Esophagus muscularis mucosa (tissue), 4 donors: ENCODE results near the gene SHLD2. TPM values are rescaled to one million over a fixed set of nuclear protein-coding genes. Genes with fewer than 3 reads are reported as not detected.
"Not testable (repeated sequence)": the region's sequence is repeated elsewhere in the genome, so short reads cannot be mapped to it uniquely, and the experiment has no call there.

Experiments
- DNase-seq: peaks from one replicate; pipeline ENCODE4 v3.0.0-alpha.2; 2017; ENCODE audit errors: extremely low spot score
- H3K27ac ChIP-seq, 4 donors: fragments of 200-600 bp; sonication (generic); replicated peaks in 1 of 4; 1 replicate in 3 of 4; 2 replicates in 1 of 4; pipeline ENCODE4 v1.5.1; 2016 to 2019; ENCODE audit warnings: mild to moderate bottlenecking in 1 of 4
- H3K27me3 ChIP-seq, 4 donors: fragments of 200-600 bp; sonication (generic); one replicate each; pipeline versions ENCODE4 v1.5.1 to v1.6.0; 2016 to 2019
- H3K36me3 ChIP-seq, 4 donors: fragments of 200-600 bp; sonication (generic); one replicate each; pipeline ENCODE4 v1.5.1; 2016 to 2019
- H3K4me1 ChIP-seq, 4 donors: fragments of 200-600 bp; sonication (generic); one replicate each; pipeline ENCODE4 v1.5.1; 2016 to 2019
- H3K4me3 ChIP-seq, 4 donors: fragments of 200-600 bp; sonication (generic); 1 replicate in 2 of 4; 2 replicates in 2 of 4; pipeline ENCODE4 v1.5.1; 2016 to 2019; ENCODE audit warnings: mild to moderate bottlenecking in 4 of 4, moderate library complexity in 1 of 4
- H3K9me3 ChIP-seq, 4 donors: fragments of 200-600 bp; sonication (generic); 1 replicate in 3 of 4; 2 replicates in 1 of 4; pipeline ENCODE4 v1.5.1; 2016 to 2019
- WGBS: methylation state at CpG from one replicate; pipeline ENCODE4 v1.1.5; 2018; 5-methylcytosine and 5-hydroxymethylcytosine counted together
- intact Hi-C: fragments of 100-400 bp; cut with DNase I; formaldehyde crosslinking; loops from one replicate; pipeline ENCODE4 v1.15.1; 2023
- total RNA-seq, 4 donors: library from RNA; depleted of rRNA; stranded (reverse); fragments of >200 nt; gene quantifications; one replicate each; pipeline versions ENCODE4 v1.1.0 to v1.2.1, GENCODE V29; 2016

Gene SHLD2
- total RNA-seq, 4 donors from 2014 or later: 17.0 to 25.7 (median 22.8) TPM

GRCh38 chr10:87123351-87123750 is 28.3 kb downstream of the SHLD2 start:
- DNase-seq, H3K36me3 ChIP-seq, intact Hi-C loops, H3K4me3 ChIP-seq, H3K27ac ChIP-seq, H3K27me3 ChIP-seq, H3K4me1 ChIP-seq, H3K9me3 ChIP-seq: not testable (repeated sequence)
- 91% methylated on average over 3 of the region's 4 CpGs for WGBS

GRCh38 chr10:87127048-87127447 is 32.0 kb downstream of the SHLD2 start:
- WGBS: 100% methylated on average over 1 of the region's 2 CpGs
- H3K36me3 ChIP-seq, DNase-seq, intact Hi-C loops, H3K9me3 ChIP-seq, H3K27me3 ChIP-seq, H3K4me1 ChIP-seq, H3K27ac ChIP-seq, H3K4me3 ChIP-seq: not testable (repeated sequence)

- H3K4me3 ChIP-seq, DNase-seq, H3K27ac ChIP-seq, intact Hi-C loops, H3K9me3 ChIP-seq, H3K4me1 ChIP-seq, H3K27me3 ChIP-seq, H3K36me3 ChIP-seq: not testable (repeated sequence)
- whole genome bisulfite sequencing: 94% methylated on average over 3 of the region's 3 CpGs
Observed at GRCh38 chr10:87127607-87128156, 32.7 kb downstream of the SHLD2 start.

GRCh38 chr10:87132176-87132575 is 37.2 kb downstream of the SHLD2 start:
- H3K4me3 ChIP-seq, H3K36me3 ChIP-seq, H3K27ac ChIP-seq, H3K9me3 ChIP-seq, H3K4me1 ChIP-seq, H3K27me3 ChIP-seq, DNase-seq, intact Hi-C loops: not testable (repeated sequence)

- H3K4me3 ChIP-seq, DNase-seq, H3K27me3 ChIP-seq, H3K36me3 ChIP-seq, H3K27ac ChIP-seq, H3K9me3 ChIP-seq, H3K4me1 ChIP-seq, intact Hi-C loops: not testable (repeated sequence)
- WGBS: 90% methylated on average over 2 of the region's 2 CpGs
Observed at GRCh38 chr10:87133936-87134335, 38.9 kb downstream of the SHLD2 start.

GRCh38 chr10:87134440-87134839 is 39.4 kb downstream of the SHLD2 start:
- H3K9me3 ChIP-seq, H3K4me1 ChIP-seq, H3K27me3 ChIP-seq, intact Hi-C loops, DNase-seq, H3K4me3 ChIP-seq, H3K36me3 ChIP-seq, H3K27ac ChIP-seq: not testable (repeated sequence)
- 92% methylated on average over 2 of the region's 2 CpGs for WGBS

GRCh38 chr10:87137478-87137877 is 42.5 kb downstream of the SHLD2 start:
- H3K4me3 ChIP-seq, DNase-seq, H3K4me1 ChIP-seq, H3K36me3 ChIP-seq, H3K9me3 ChIP-seq, H3K27ac ChIP-seq, intact Hi-C loops, H3K27me3 ChIP-seq: not testable (repeated sequence)

- H3K27me3 ChIP-seq, H3K4me1 ChIP-seq, intact Hi-C loops, H3K9me3 ChIP-seq, H3K36me3 ChIP-seq, DNase-seq, H3K4me3 ChIP-seq: not testable (repeated sequence)
- 58% methylated on average over 5 of the region's 5 CpGs for WGBS
- peak overlapping the region in 1 of 4 donors; percentile 36 for H3K27ac ChIP-seq
Observed at GRCh38 chr10:87142230-87143108, 47.5 kb downstream of the SHLD2 start.

- intact Hi-C loops, H3K4me1 ChIP-seq, H3K4me3 ChIP-seq, H3K36me3 ChIP-seq, H3K9me3 ChIP-seq, H3K27me3 ChIP-seq, DNase-seq: not testable (repeated sequence)
- WGBS: 86% methylated on average over 6 of the region's 6 CpGs
- H3K27ac ChIP-seq: peak overlapping the region in 1 of 4 donors; percentile 36
Observed at GRCh38 chr10:87143109-87143418, 48.1 kb downstream of the SHLD2 start.

- intact Hi-C loops, DNase-seq, H3K27ac ChIP-seq, H3K4me1 ChIP-seq, H3K9me3 ChIP-seq, H3K27me3 ChIP-seq, H3K36me3 ChIP-seq, H3K4me3 ChIP-seq: not testable (repeated sequence)
- WGBS: 100% methylated on average over 1 of the region's 3 CpGs
Observed at GRCh38 chr10:87145598-87145997, 50.6 kb downstream of the SHLD2 start.
